K562 (cell line): ENCODE data around the gene CRYBG1. TPM values are rescaled to one million over a fixed set of nuclear protein-coding genes. Genes with fewer than 3 reads are reported as not detected.

Experiments
- ATAC-seq: fragments of 200-7000 bp; cut with Tn5 transposase; 3 replicates; pipeline ENCODE4 v1.9.1; 2020; ENCODE audit warnings: moderate library complexity
- BruUV-seq: library from RNA; stranded (reverse); fragments of 400-500 nt; replicated peaks from 2 replicates; lab custom pipeline; 2021; lab: Mats Ljungman, UMichigan
- CTCF ChIA-PET: fragments of 300-600 bp; formaldehyde crosslinking; extraction: SDS; loops from one replicate; lab custom pipeline; 2021; ENCODE audit warnings: low intra/inter-chr PET ratio; lab: Yijun Ruan, JAX
- POLR2A ChIA-PET: fragments of 300-600, 350-650 bp; sonication (Branson Sonifier 250); formaldehyde crosslinking; extraction: SDS; loops from one replicate; lab custom pipeline; 2021; ENCODE audit warnings: antibody characterized with exemption, inconsistent platforms; lab: Yijun Ruan, JAX
- DNase-seq, 4 experiments: peaks; one replicate each; pipeline versions ENCODE4 v3.0.0 to v3.0.0-alpha.2; 2011 to 2018; ENCODE audit warnings: low spot score in 3 of 4, mixed read lengths in 3 of 4; ENCODE audit errors: extremely low read depth in 1 of 4
- FAIRE-seq: peaks from 2 replicates; lab custom pipeline; 2011; peaks lifted over from hg19 to GRCh38; lab: Jason Lieb, UNC
- H2AFZ ChIP-seq: 2 replicates; pipeline ENCODE4 v1.6.0; 2011; ENCODE audit warnings: low read depth, low read length, control low read depth, inconsistent platforms
- H3K27ac ChIP-seq: fragments of 200-600 bp; 3 replicates; pipeline ENCODE4 v1.8.0; 2011; ENCODE audit warnings: low read depth, mild to moderate bottlenecking, control low read depth, inconsistent platforms, low read length, moderate library complexity, mixed read lengths; ENCODE audit errors: extremely low read depth
- H3K27me3 ChIP-seq, 2 experiments: fragments of 300-600 bp in 1 of 2; 2 replicates in 1 of 2; 3 replicates in 1 of 2; pipeline versions ENCODE4 v1.6.0 to v1.8.0; 2011; ENCODE audit warnings: inconsistent platforms in 2 of 2, low read length in 2 of 2, mild to moderate bottlenecking in 1 of 2, mixed read lengths in 1 of 2, moderate library complexity in 1 of 2; ENCODE audit not compliant: control insufficient read depth in 2 of 2, insufficient read depth in 2 of 2
- H3K36me3 ChIP-seq: fragments of 300-600 bp; 3 replicates; pipeline ENCODE4 v1.8.0; 2011; ENCODE audit warnings: mild to moderate bottlenecking, low read length, inconsistent platforms; ENCODE audit not compliant: control insufficient read depth, insufficient read depth
- H3K4me1 ChIP-seq, 2 experiments: fragments of 200-600 bp in 1 of 2; replicated peaks in 1 of 2; 2 replicates in 1 of 2; 3 replicates in 1 of 2; pipeline versions ENCODE4 v1.5.1 to v1.8.0; 2011; ENCODE audit warnings: inconsistent platforms in 2 of 2, low read length in 2 of 2, mild to moderate bottlenecking in 1 of 2, mixed read lengths in 1 of 2, moderate library complexity in 1 of 2; ENCODE audit not compliant: control insufficient read depth in 2 of 2, insufficient read depth in 2 of 2
- H3K4me2 ChIP-seq: 2 replicates; pipeline ENCODE4 v1.6.1; 2011; ENCODE audit warnings: low read length, control low read depth, inconsistent platforms, mixed read lengths; ENCODE audit not compliant: insufficient read depth
- H3K4me3 ChIP-seq: fragments of 200-600 bp; sonication (generic), shearing (Covaris generic); 2 replicates; pipeline ENCODE4 v1.5.1; 2016; ENCODE audit warnings: control low read depth, inconsistent platforms
- H3K79me2 ChIP-seq: fragments of 200-600 bp; 3 replicates; pipeline ENCODE4 v1.8.0; 2011; ENCODE audit warnings: low read length, inconsistent platforms; ENCODE audit not compliant: control insufficient read depth, insufficient read depth
- H3K9ac ChIP-seq, 2 experiments: 2 replicates each; pipeline versions ENCODE4 v1.6.0 to v1.6.1; 2011; ENCODE audit warnings: low read depth in 2 of 2, low read length in 2 of 2, control low read depth in 1 of 2, inconsistent platforms in 1 of 2, mild to moderate bottlenecking in 1 of 2, mixed read lengths in 1 of 2; ENCODE audit not compliant: insufficient read depth in 1 of 2
- H3K9me1 ChIP-seq: one replicate; pipeline ENCODE4 v1.6.0; 2011; ENCODE audit warnings: inconsistent platforms, mild to moderate bottlenecking, low read length, moderate library complexity; ENCODE audit not compliant: control insufficient read depth, insufficient read depth
- H3K9me3 ChIP-seq: replicated peaks from 2 replicates; pipeline ENCODE4 v1.5.1; 2011; ENCODE audit warnings: low read depth, low read length, inconsistent platforms; ENCODE audit not compliant: control insufficient read depth, insufficient read depth
- H4K20me1 ChIP-seq: replicated peaks from 2 replicates; pipeline ENCODE4 v1.6.1; 2011; ENCODE audit warnings: low read length, inconsistent platforms, mixed read lengths; ENCODE audit not compliant: control insufficient read depth, insufficient read depth
- CBX2 ChIP-seq: fragments of 200-600 bp; sonication (generic); IDR thresholded peaks from one replicate; pipeline ENCODE4 v1.6.1; 2012; ENCODE audit warnings: mild to moderate bottlenecking, low read length, inconsistent platforms; ENCODE audit not compliant: insufficient read depth, poor library complexity, severe bottlenecking
- FIP1L1 ChIP-seq: fragments of 200-400 bp; formaldehyde crosslinking; IDR thresholded peaks from 2 replicates; pipeline ENCODE4 v1.6.1; 2018; ENCODE audit warnings: mild to moderate bottlenecking, low read depth, low read length; ENCODE audit not compliant: poor library complexity, severe bottlenecking
- MAFK ChIP-seq: IDR thresholded peaks from 2 replicates; pipeline ENCODE4 v1.6.1; 2011; ENCODE audit warnings: low read length, improper control_type of control experiment
- MYC ChIP-seq, 2 experiments: fragments of 250-450 bp in 1 of 2; sonication (Bioruptor Pico) in 1 of 2; IDR thresholded peaks; 2 replicates each; pipeline versions ENCODE4 v1.5.1 to v1.6.1; 2012 to 2021; ENCODE audit warnings: low read depth in 2 of 2, borderline replicate concordance in 1 of 2, improper control_type of control experiment in 1 of 2, low read length in 1 of 2, mild to moderate bottlenecking in 1 of 2, moderate library complexity in 1 of 2
- NCOA2 ChIP-seq, 2 experiments: fragments of 450-650 bp; IDR thresholded peaks; 2 replicates each; pipeline ENCODE4 v1.6.1; 2018; ENCODE audit warnings: mild to moderate bottlenecking in 2 of 2, moderate library complexity in 1 of 2; ENCODE audit not compliant: partially characterized antibody in 2 of 2
- NFRKB ChIP-seq: fragments of 450-650 bp; IDR thresholded peaks from 2 replicates; pipeline ENCODE4 v1.6.1; 2016; ENCODE audit warnings: low read depth
- TAF15 ChIP-seq: fragments of 200-400 bp; formaldehyde crosslinking; IDR thresholded peaks from 2 replicates; pipeline ENCODE4 v1.6.1; 2017; ENCODE audit warnings: mild to moderate bottlenecking, low read depth, low read length, moderate library complexity
- WGBS: fragments of 100-300 bp; shearing (Covaris generic); methylation state at CpG from one replicate; pipeline ENCODE4 v1.1.6; 2016; ENCODE audit warnings: low coverage, mixed read lengths; ENCODE audit not compliant: insufficient coverage; ENCODE audit errors: missing lambda C conversion rate; 5-methylcytosine and 5-hydroxymethylcytosine counted together
- in situ Hi-C: fragments of 300-500 bp; cut with MboI; formaldehyde crosslinking; loops from 4 replicates; pipeline ENCODE4 v1.15.0; 2018; ENCODE audit warnings: inconsistent platforms, mixed read lengths
- intact Hi-C: fragments of 100-400 bp; cut with micrococcal nuclease; formaldehyde crosslinking; loops from 2 replicates; pipeline ENCODE4 v1.14.2; 2022
- polyA plus RNA-seq, 8 experiments: library from polyadenylated mRNA; depleted of rRNA in 4 of 8; stranded (reverse) in 5 of 8; unstranded in 3 of 8; fragments of >200 nt; fragmentation: Nextera tagmentation in 2 of 8; fragmentation: Illumina TruSeq in 1 of 8; extraction: Ambion mirVana in 2 of 8; extraction: Trizol in 1 of 8; gene quantifications; 2 replicates each; pipeline versions ENCODE4 v1.2.1 to v1.2.3, GENCODE V29; 2011 to 2014; ENCODE audit warnings: inconsistent platforms in 1 of 8, missing spikeins in 1 of 8
- total RNA-seq, 7 experiments: library from RNA; depleted of rRNA in 6 of 7; stranded (reverse); fragments of >200 nt in 6 of 7; fragmentation: Illumina TruSeq in 2 of 7; extraction: Trizol in 2 of 7; gene quantifications; 2 replicates each; pipeline versions ENCODE4 v1.2.1 to v1.2.3, GENCODE V29; 2011 to 2021; ENCODE audit warnings: low replicate concordance in 1 of 7
- TF ChIP-seq, protein P1 (sequence below): fragments of 250-450 bp; sonication (Bioruptor Pico); IDR thresholded peaks from 2 replicates; pipeline ENCODE4 v1.8.0; 2022; ENCODE audit warnings: inconsistent platforms, mild to moderate bottlenecking, moderate library complexity, borderline replicate concordance
- TF ChIP-seq, protein P2 (sequence below): fragments of 450-650 bp; IDR thresholded peaks from 2 replicates; pipeline ENCODE4 v1.6.1; 2016; ENCODE audit warnings: missing biosample characterization, missing genetic modification characterization

Gene CRYBG1
- total and polyA plus RNA-seq, 9 of the 15 experiments (the other 6 are each of a cell fraction or from before 2014, with no cell fraction given), result 0.07 to 0.47 (median 0.11) TPM

DNA sequence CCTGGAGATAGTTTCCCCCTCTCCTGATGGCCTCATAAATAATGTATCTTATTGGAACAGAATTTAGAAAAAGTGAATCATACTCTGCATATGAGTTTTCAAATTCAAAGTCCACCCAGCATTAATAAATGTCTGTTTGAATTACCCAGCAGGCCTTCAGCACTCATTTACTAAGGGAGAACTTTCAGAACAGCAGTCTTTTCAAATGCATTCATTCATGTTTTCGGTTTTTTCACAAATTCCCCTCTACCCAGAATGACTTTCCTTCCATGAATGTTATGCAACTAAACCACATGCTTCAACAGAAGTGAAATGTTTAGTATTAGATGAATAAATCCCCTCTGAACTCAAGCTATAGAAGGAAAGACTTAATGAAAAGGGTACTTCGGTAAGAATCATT lies 176.3 kb downstream of the CRYBG1 start:
- Histone ChIP-seq H3K9ac (no peak overlapping the region), H4K20me1 (no peaks in the 10 kb centered on the region), H3K27ac (no peak overlapping the region), H3K9me1 (no peaks in the 10 kb centered on the region), H3K4me1 (no peaks in the 10 kb centered on the region), H3K4me2 (no peak overlapping the region), H3K4me3 (no peak overlapping the region), H3K79me2 (no peaks in the 10 kb centered on the region), H3K36me3 (no peaks in the 10 kb centered on the region), H2AFZ (no peak overlapping the region), H3K27me3 (peaks cover 38 to 41% of the 10 kb centered on the region in 2 experiments), H3K9me3 (no peaks in the 10 kb centered on the region)
- no peak for DNase-seq
- TF ChIP-seq CBX2 (peak; percentile 28), MAFK (no peak)
- ChIA-PET POLR2A (no interaction called here), CTCF (no interaction called here)
- 5% methylated on average over 2 of the region's 2 CpGs for WGBS
- in situ Hi-C loops, result no loop called here
- no peak for ATAC-seq
- FAIRE-seq, result no peak
- no TSS peak for BruUV-seq
- intact Hi-C loops, result no loop called here

DNA sequence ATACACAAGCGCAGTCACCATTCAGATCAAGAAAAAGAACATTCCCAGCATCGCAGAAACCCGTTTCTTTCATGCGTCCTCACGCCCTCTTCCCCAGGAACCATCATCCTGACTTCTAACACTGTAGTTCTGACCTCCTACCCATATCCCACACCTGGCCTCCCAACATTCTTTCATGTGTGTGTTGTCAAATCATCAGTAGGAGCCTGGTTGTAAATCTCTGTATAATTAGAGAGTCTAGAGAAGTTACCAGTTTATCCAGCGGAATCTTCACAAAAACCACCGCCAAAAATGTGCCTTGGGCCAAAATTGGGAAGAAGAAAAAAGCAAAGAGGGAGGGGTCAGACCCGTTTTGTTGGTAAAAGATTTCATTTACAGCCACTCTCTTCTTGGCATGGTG lies 177.1 kb downstream of the CRYBG1 start:
- H3K4me2 ChIP-seq, result no peak overlapping the region
- TF ChIP-seq, protein P1, sequence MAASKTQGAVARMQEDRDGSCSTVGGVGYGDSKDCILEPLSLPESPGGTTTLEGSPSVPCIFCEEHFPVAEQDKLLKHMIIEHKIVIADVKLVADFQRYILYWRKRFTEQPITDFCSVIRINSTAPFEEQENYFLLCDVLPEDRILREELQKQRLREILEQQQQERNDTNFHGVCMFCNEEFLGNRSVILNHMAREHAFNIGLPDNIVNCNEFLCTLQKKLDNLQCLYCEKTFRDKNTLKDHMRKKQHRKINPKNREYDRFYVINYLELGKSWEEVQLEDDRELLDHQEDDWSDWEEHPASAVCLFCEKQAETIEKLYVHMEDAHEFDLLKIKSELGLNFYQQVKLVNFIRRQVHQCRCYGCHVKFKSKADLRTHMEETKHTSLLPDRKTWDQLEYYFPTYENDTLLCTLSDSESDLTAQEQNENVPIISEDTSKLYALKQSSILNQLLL, result no peak
- TF ChIP-seq NCOA2 (IDR thresholded peaks at IDR 0.05; ENCODE audit: partially characterized antibody in 2 of 2), result no peak
- TF ChIP-seq FIP1L1, result no peak
- TF ChIP-seq TAF15, result no peak
- TF ChIP-seq NFRKB, result no peak
- TF ChIP-seq MYC (IDR thresholded peaks at IDR 0.05; ENCODE audit: low read depth, low read length), result no peak
- TF ChIP-seq MYC (CRISPR knock-in tag; IDR thresholded peaks at IDR 0.05; ENCODE audit: borderline replicate concordance, low read depth), result no peak
- TF ChIP-seq, protein P2, sequence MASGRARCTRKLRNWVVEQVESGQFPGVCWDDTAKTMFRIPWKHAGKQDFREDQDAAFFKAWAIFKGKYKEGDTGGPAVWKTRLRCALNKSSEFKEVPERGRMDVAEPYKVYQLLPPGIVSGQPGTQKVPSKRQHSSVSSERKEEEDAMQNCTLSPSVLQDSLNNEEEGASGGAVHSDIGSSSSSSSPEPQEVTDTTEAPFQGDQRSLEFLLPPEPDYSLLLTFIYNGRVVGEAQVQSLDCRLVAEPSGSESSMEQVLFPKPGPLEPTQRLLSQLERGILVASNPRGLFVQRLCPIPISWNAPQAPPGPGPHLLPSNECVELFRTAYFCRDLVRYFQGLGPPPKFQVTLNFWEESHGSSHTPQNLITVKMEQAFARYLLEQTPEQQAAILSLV (tag), result no peak
- TF ChIP-seq, all 486 proteins: peak for 0
- H3K4me3 ChIP-seq, result no peak overlapping the region
- no peaks in the 10 kb centered on the region for H4K20me1 ChIP-seq
- in situ Hi-C loops (no loop called here), intact Hi-C loops (no loop called here)
- no TSS peak for BruUV-seq
- FAIRE-seq (no peak), ATAC-seq (no peak), DNase-seq (no peak)
- POLR2A ChIA-PET, result no interaction called here
- H2AFZ ChIP-seq, result no peak overlapping the region
- WGBS, result under 1% methylated on average over 8 of the region's 8 CpGs
- no peaks in the 10 kb centered on the region for H3K36me3 ChIP-seq
- H3K4me1 ChIP-seq, result no peaks in the 10 kb centered on the region
- H3K27ac ChIP-seq, result no peak overlapping the region
- H3K9me3 ChIP-seq, result no peaks in the 10 kb centered on the region
- no peaks in the 10 kb centered on the region for H3K79me2 ChIP-seq
- H3K27me3 ChIP-seq, result peaks cover 38 to 41% of the 10 kb centered on the region in 2 experiments
- no peaks in the 10 kb centered on the region for H3K9me1 ChIP-seq
- no peak overlapping the region for H3K9ac ChIP-seq
- CTCF ChIA-PET, result no interaction called here
